WTC11 (cell line): ENCODE data around the gene PIK3C2B. TPM values are rescaled to one million over a fixed set of nuclear protein-coding genes. Genes with fewer than 3 reads are reported as not detected.

Source experiments
- ATAC-seq: fragments of 200-7000 bp; cut with Tn5 transposase; 2 replicates; pipeline ENCODE4 v1.10.0; 2021; ENCODE audit warnings: mild to moderate bottlenecking, moderate library complexity
- CTCF ChIA-PET: fragments of 300-600 bp; sonication (Branson Sonifier 250); formaldehyde crosslinking; loops from one replicate; lab custom pipeline; 2021; ENCODE audit warnings: antibody characterized with exemption; lab: Charles Lee
- POLR2A ChIA-PET: fragments of 350-600 bp; sonication (Branson Sonifier 250); formaldehyde crosslinking; loops from one replicate; lab custom pipeline; 2021; ENCODE audit warnings: antibody characterized with exemption; lab: Charles Lee
- DNase-seq: peaks from one replicate; pipeline ENCODE4 v3.0.0; 2021; ENCODE audit warnings: low spot score
- H3K27ac Mint-ChIP-seq: 2 replicates; pipeline ENCODE4 v1.8.0; 2021; ENCODE audit warnings: mixed read lengths
- H3K27me3 Mint-ChIP-seq: 2 replicates; pipeline ENCODE4 v1.8.0; 2021; ENCODE audit warnings: low read depth, mild to moderate bottlenecking, moderate library complexity, mixed read lengths
- H3K36me3 Mint-ChIP-seq: 2 replicates; pipeline ENCODE4 v1.8.0; 2021; ENCODE audit warnings: mixed read lengths
- H3K4me1 Mint-ChIP-seq: 2 replicates; pipeline ENCODE4 v1.8.0; 2022; ENCODE audit warnings: mixed read lengths
- H3K4me3 Mint-ChIP-seq: 2 replicates; pipeline ENCODE4 v1.8.0; 2021; ENCODE audit warnings: mild to moderate bottlenecking, moderate library complexity, mixed read lengths
- H3K9me3 Mint-ChIP-seq: 2 replicates; pipeline ENCODE4 v1.8.0; 2021; ENCODE audit warnings: mixed read lengths
- AFF4 ChIP-seq: sonication (generic); formaldehyde crosslinking; IDR thresholded peaks from 2 replicates; pipeline ENCODE4 v1.8.1; 2023; ENCODE audit warnings: mild to moderate bottlenecking, missing genetic modification reagents, borderline replicate concordance
- ATF3 ChIP-seq: sonication (generic); formaldehyde crosslinking; conservative IDR thresholded peaks from 2 replicates; pipeline ENCODE4 v1.8.1; 2022; ENCODE audit warnings: mild to moderate bottlenecking, missing genetic modification reagents
- CREB1 ChIP-seq: sonication (generic); formaldehyde crosslinking; IDR thresholded peaks from 2 replicates; pipeline ENCODE4 v1.8.0; 2023; ENCODE audit warnings: mild to moderate bottlenecking, missing genetic modification reagents
- ELF4 ChIP-seq: sonication (generic); formaldehyde crosslinking; IDR thresholded peaks from 2 replicates; pipeline ENCODE4 v1.8.1; 2022; ENCODE audit warnings: low read depth, mild to moderate bottlenecking, moderate library complexity, missing genetic modification reagents
- NFATC4 ChIP-seq: fragments of 250-450 bp; sonication (Bioruptor Pico); IDR thresholded peaks from 2 replicates; pipeline ENCODE4 v1.9.0; 2021; ENCODE audit warnings: mild to moderate bottlenecking
- RORB ChIP-seq: fragments of 250-450 bp; sonication (Bioruptor Pico); IDR thresholded peaks from 2 replicates; pipeline ENCODE4 v1.9.0; 2021; ENCODE audit warnings: mild to moderate bottlenecking
- SMAD3 ChIP-seq: sonication (generic); formaldehyde crosslinking; IDR thresholded peaks from 2 replicates; pipeline ENCODE4 v1.8.0; 2022; ENCODE audit warnings: missing genetic modification reagents, mild to moderate bottlenecking, borderline replicate concordance
- ZNF671 ChIP-seq: fragments of 250-450 bp; sonication (Bioruptor Pico); IDR thresholded peaks from 2 replicates; pipeline ENCODE4 v1.8.0; 2021; ENCODE audit warnings: mild to moderate bottlenecking
- total RNA-seq: library from RNA; stranded (reverse); gene quantifications from 3 replicates; pipeline ENCODE4 v1.2.3, GENCODE V29; 2021
- TF ChIP-seq, protein P1 (sequence below): sonication (generic); formaldehyde crosslinking; IDR thresholded peaks from 2 replicates; pipeline ENCODE4 v1.8.1; 2023; ENCODE audit warnings: mild to moderate bottlenecking, missing genetic modification reagents, moderate library complexity
- TF ChIP-seq, protein P2 (sequence below): fragments of 250-450 bp; sonication (Bioruptor Pico); IDR thresholded peaks from 2 replicates; pipeline ENCODE4 v1.9.0; 2021; ENCODE audit warnings: mild to moderate bottlenecking
- TF ChIP-seq, protein P3 (sequence below): sonication (generic); formaldehyde crosslinking; IDR thresholded peaks from 2 replicates; pipeline ENCODE4 v1.8.0; 2022; ENCODE audit warnings: mild to moderate bottlenecking, missing genetic modification reagents
- TF ChIP-seq, protein P4 (sequence below): sonication (generic); formaldehyde crosslinking; IDR thresholded peaks from 2 replicates; pipeline ENCODE4 v1.8.0; 2023; ENCODE audit warnings: missing genetic modification reagents, mild to moderate bottlenecking, borderline replicate concordance
- TF ChIP-seq, protein P5 (sequence below): fragments of 250-450 bp; sonication (Bioruptor Pico); IDR thresholded peaks from 2 replicates; pipeline ENCODE4 v1.9.0; 2021; ENCODE audit warnings: moderate library complexity, mild to moderate bottlenecking, inconsistent platforms, borderline replicate concordance

PIK3C2B gene
- total RNA-seq, 1 experiment from 2014 or later, result 27.7 TPM

GRCh38 chr1:204478172-204478899 is 16.3 kb downstream of the PIK3C2B start (continued):
- no peak for TF ChIP-seq ZNF671 (CRISPR knock-in tag)
- TF ChIP-seq ATF3, result no peak
- TF ChIP-seq, protein P1, sequence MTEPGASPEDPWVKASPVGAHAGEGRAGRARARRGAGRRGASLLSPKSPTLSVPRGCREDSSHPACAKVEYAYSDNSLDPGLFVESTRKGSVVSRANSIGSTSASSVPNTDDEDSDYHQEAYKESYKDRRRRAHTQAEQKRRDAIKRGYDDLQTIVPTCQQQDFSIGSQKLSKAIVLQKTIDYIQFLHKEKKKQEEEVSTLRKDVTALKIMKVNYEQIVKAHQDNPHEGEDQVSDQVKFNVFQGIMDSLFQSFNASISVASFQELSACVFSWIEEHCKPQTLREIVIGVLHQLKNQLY (CRISPR knock-in tag), result no peak
- TF ChIP-seq NFATC4 (CRISPR knock-in tag), result no peak
- TF ChIP-seq, protein P2, sequence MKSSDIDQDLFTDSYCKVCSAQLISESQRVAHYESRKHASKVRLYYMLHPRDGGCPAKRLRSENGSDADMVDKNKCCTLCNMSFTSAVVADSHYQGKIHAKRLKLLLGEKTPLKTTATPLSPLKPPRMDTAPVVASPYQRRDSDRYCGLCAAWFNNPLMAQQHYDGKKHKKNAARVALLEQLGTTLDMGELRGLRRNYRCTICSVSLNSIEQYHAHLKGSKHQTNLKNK (CRISPR knock-in tag), result no peak
- TF ChIP-seq, protein P3, sequence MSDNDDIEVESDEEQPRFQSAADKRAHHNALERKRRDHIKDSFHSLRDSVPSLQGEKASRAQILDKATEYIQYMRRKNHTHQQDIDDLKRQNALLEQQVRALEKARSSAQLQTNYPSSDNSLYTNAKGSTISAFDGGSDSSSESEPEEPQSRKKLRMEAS (CRISPR knock-in tag), result no peak
- TF ChIP-seq, protein P4, sequence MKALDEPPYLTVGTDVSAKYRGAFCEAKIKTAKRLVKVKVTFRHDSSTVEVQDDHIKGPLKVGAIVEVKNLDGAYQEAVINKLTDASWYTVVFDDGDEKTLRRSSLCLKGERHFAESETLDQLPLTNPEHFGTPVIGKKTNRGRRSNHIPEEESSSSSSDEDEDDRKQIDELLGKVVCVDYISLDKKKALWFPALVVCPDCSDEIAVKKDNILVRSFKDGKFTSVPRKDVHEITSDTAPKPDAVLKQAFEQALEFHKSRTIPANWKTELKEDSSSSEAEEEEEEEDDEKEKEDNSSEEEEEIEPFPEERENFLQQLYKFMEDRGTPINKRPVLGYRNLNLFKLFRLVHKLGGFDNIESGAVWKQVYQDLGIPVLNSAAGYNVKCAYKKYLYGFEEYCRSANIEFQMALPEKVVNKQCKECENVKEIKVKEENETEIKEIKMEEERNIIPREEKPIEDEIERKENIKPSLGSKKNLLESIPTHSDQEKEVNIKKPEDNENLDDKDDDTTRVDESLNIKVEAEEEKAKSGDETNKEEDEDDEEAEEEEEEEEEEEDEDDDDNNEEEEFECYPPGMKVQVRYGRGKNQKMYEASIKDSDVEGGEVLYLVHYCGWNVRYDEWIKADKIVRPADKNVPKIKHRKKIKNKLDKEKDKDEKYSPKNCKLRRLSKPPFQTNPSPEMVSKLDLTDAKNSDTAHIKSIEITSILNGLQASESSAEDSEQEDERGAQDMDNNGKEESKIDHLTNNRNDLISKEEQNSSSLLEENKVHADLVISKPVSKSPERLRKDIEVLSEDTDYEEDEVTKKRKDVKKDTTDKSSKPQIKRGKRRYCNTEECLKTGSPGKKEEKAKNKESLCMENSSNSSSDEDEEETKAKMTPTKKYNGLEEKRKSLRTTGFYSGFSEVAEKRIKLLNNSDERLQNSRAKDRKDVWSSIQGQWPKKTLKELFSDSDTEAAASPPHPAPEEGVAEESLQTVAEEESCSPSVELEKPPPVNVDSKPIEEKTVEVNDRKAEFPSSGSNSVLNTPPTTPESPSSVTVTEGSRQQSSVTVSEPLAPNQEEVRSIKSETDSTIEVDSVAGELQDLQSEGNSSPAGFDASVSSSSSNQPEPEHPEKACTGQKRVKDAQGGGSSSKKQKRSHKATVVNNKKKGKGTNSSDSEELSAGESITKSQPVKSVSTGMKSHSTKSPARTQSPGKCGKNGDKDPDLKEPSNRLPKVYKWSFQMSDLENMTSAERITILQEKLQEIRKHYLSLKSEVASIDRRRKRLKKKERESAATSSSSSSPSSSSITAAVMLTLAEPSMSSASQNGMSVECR (CRISPR knock-in tag), result no peak

DNA sequence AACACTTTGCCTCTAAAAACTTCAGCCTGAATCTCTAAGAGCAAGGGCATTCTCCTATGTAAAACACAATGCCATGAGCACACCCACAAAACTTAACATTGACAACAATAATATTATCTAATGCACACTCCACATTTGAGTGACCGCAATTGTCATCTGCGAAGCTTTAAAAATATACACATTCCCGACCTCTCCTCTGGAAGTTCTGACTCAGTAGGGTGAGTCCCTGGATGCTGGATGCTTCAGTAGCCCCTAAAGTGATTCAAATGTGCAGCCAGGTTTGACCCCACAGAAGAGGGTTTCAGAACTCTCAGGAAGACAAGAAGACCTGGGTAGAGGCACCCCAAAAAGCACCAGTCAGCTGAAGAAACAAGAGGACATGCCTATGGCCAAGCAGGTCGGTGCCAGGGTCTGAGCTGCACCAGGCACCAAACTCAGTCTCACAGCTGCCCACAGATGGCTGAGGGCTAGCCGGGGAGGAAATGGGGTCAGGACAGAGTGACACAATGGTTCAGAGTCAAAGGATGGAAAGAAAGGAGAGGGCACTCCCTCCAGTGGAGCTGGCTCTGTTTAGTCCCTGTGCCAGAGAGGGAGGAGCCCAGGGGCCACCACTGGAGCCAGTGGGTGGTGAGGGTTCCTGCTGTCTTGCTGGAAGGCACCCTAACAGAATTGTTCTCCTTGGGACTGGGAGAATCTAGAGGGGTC is 17.4 kb downstream of the PIK3C2B start:
- ChIA-PET POLR2A (interaction anchor here (0.6 to 1.1 kb wide), 2 partner anchors 25 to 40 kb away, joined by 3 to 4 read pairs; partner anchors contain the start of gene MDM4), CTCF (interaction anchor here (1.8 to 6.2 kb wide), 4 partner anchors 10 to 79 kb away, joined by 7 to 130 read pairs (median 58); partner anchors contain the start of gene PIK3C2B)
- no peak for ATAC-seq
- peak overlapping the region; percentile 76; the same call in 1 of the 2 replicates for H3K27ac Mint-ChIP-seq
- no peaks in the 10 kb centered on the region for H3K36me3 Mint-ChIP-seq
- no peaks in the 10 kb centered on the region for H3K9me3 Mint-ChIP-seq
- DNase-seq, result no peak
- no peak overlapping the region for H3K4me3 Mint-ChIP-seq
- peaks cover 67% of the 10 kb centered on the region for H3K4me1 Mint-ChIP-seq
- TF ChIP-seq AFF4 (CRISPR knock-in tag), result no peak
- TF ChIP-seq, protein P5, sequence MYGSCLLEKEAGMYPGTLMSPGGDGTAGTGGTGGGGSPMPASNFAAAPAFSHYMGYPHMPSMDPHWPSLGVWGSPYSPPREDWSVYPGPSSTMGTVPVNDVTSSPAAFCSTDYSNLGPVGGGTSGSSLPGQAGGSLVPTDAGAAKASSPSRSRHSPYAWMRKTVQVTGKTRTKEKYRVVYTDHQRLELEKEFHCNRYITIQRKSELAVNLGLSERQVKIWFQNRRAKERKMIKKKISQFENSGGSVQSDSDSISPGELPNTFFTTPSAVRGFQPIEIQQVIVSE (CRISPR knock-in tag), result no peak
- no peak for TF ChIP-seq RORB (CRISPR knock-in tag)
- no peak for TF ChIP-seq ELF4 (CRISPR knock-in tag)
- TF ChIP-seq CREB1 (CRISPR knock-in tag), result no peak
- TF ChIP-seq SMAD3 (CRISPR knock-in tag), result no peak
- H3K27me3 Mint-ChIP-seq, result no peaks in the 10 kb centered on the region; the same call in 1 of the 2 replicates
